NCI-H128 (cell line): ENCODE data around the gene PRKACG.

Experiments
- DNase-seq: peaks from one replicate; lab custom pipeline; 2025; ENCODE audit not compliant: unreplicated experiment; lab: John Stamatoyannopoulos, UW

The PRKACG gene

DNA sequence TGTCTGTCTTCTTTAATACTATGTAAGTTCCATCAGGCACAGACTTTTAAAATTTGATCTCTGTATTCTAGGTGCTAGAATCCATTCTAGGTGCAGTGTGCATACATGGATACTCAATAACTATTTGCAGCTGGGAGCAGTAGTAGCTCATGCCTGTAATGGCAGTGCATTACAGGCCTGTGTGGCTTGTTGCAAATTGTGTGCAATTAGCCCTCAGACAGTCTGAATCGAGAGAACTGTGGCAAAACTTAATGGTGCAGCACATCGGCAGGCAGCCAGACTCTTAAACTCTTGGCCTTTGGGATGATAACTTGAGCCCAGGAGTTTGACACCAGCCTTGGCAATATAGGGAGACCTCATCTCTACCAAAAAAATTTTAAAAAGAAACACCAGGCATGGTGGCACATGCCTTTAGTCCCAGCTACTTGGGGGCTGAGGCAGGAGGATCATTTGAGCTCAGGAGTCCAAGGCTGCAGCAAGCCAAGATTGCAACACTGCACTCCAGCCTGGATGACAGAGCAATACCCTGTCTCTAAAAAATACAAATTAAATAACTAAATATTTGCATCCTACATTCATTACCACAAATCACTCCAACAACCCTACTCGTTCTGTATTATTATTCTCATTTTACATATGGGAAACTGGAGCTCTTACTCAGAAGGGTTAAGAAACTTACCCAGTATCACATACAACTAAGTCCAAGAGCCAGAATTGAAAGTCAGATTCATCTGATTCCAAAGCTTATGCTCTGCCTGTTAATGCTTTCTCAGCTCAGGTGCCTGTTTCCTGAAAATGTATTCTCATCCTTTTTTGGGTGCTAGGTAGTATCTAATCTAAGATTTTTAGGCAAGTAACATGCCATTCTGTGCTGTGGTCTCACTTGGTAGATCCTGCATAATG, 30.1 kb downstream of the PRKACG start:
- DNase-seq, result no peak

DNA sequence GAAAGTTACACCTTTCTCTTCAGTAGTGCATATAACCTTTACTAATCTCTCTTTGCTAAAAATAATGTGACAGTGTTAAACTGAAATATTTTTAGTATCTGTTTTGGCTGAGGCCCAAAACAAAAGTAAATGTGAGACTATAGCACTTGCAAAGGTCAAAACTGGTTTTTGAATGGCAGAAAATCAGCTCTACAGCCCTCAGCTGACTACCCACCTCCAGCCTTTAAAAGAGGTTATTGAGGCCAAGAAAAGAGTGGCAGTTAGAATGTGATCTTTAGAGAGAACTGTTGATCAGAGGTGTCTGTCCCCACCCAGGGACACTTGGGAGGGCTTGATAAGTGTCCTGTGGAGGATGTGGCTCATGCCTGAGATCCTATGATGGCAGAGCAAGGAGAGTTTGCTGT, 30.9 kb downstream of the PRKACG start:
- no peak for DNase-seq

DNA sequence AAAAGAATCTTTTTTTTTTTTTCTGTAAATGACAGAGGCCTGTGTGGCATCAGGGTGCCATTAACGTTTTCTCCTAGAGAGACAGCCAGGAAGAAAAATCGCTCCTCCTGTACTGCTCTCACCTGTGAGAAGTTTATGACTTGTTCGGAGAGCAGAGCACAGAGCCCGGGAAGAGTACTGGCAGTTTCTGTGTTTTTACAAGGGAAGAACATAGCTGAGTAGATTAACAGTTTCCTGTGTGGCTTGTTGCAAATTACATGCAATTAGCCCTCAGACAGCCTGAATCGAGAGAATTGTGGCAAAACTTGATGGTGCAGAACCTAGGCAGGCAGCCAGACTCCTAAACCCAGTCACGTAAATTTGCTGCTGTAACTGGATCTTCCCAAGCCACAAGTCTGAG, 32.1 kb downstream of the PRKACG start:
- DNase-seq, result no peak

DNA sequence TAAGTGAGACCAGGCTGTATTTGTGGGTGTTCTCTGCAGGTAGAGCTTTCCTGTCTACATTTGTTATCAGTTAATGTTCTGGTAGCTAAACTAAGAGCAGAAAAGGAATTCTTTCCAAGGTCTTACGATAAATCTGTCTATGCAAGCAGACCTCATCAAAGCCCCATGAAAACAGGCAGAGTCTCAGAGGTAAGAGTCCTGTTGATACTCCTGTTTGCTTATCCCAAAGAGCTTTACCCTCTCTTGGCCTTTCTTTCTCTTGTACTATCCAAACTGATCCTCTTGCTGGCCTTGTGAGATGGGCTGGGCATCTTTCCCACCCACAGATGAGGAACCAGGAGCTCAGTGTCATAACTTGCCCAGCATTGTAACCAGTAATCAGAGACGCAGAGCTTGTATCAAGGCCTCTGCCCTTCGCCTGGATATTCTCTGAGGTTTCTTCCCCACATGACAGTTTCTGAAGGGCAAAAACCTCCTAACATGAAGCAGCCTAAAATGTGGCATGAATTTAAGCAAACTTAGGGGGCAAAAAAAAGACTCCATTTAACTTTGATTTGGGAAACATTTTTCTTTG, 33.5 kb downstream of the PRKACG start:
- no peak for DNase-seq

DNA sequence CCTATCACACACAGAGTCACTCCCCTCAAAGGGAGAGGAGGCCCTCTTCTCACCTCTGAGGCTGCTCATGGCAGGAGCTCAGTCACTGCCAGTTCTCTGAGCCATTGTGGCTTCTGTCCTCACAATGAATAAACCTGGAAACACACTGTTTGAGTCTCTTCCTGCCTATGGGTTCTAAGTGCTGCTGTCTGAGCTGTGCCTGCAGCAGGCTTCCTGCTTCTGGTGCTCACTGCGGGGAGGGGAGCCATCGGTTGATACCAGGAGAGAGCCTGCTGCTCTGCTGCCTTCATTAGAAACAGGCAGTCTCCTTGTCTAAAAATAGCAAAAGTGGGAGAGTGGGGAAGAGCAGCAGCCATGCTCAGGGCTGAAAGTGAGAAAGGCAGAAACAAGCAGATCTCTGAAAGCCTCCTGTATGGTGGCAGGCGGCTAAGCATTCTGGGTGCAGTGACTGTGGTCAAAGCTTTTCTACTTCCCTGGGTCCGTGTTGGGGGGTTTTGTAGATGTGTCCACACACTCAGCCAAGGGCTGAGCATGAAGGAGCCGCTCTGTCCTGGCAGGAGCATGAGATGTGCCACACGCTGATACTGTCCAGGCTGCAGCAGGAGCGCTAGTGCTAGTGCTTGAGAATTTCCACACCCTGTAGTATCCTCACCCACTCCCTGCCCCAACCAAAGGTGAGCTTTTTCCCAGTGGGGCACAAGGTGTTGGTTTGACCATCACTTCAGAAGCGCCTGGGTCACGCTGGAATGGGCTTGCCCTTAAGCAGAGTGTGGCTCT, 34.2 kb downstream of the PRKACG start:
- DNase-seq, result no peak

DNA sequence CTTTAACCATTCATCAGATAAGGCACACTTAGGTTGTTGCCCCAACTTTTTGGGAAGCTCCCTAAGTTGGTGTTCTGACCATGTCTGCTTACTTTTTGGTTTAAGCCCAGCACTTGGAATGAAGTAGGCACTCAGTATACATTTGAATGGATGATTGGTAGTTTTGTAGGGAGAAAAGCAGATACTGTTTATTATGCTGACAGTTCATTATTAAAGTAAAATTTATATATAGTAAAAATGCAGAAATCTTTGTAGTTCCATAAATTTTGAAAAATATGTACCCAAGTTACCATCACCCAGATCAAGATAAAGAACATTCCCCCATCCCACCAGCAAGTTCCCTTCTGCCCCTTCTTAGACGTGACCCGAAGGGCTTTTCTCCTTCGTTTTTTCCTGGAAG, 35.4 kb downstream of the PRKACG start:
- DNase-seq, result no peak

DNA sequence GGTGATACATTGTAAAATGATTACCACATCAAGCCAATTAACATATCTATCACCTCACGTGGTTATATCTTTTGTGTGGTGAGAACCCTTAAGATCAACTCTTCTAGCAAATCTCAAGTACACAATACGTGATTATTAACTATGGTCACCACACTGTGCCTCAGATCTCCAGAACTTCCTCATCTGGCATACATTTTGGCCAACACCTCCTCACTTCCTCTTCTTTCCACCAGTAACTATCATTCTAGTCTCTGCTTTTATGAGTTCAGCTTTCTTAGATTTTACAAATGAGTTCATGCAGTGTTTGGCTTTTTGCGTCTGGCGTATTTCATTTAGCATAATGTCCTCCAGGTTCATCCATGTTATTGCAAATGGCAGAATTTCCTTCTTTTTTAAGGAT, 35.8 kb downstream of the PRKACG start:
- no peak for DNase-seq

DNA sequence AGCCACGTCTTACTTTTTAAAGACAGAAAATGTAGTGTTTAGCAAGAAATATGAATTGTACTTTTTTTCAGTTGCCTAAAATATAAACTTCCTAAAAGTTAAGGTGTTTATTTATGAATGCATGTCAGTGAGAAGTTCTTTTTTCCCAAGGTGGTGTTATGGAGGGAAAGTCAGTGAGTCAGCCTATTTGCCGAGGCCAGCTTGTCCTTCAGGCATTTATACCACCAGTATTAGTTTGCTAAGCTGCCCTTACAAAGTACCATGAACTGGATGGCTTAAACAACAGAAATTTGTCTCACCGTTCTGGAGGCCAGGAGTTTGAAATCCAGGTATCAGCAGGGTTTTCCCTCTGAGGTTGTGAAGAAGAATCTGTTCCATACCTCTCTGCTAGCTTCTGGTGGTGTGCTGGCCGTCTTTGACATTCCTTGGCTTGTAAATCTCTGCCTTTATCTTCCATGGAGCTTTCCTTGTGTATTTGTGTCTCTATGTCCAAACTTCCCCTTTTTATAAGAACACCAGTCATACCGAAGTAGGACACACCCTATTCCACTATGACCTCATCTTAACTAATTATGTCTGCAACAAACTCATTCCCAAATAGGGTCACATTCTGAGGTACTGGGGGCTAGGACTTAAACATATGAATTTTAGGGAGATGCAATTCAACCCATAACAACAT, 38.4 kb downstream of the PRKACG start:
- DNase-seq, result no peak

DNA sequence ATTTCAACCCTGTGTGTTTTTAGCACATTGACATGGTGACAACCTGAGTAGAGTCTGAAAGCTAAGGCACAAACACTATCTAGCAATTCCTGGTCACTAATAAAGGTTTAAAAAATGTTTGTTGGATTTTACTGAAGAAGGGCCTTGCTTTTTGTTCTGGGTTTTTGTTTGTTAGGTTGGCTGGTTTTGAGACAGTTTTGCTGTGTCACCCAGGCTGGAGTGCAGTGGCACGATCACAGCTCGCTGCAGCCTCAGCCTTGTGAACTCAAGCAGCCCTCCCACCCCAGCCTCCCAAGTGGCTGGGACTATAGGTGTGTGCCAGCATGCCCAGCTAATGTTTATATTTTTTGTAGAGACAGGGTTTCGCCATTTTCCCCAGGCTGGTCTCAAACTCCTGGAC, 39.0 kb downstream of the PRKACG start:
- DNase-seq, result no peak

DNA sequence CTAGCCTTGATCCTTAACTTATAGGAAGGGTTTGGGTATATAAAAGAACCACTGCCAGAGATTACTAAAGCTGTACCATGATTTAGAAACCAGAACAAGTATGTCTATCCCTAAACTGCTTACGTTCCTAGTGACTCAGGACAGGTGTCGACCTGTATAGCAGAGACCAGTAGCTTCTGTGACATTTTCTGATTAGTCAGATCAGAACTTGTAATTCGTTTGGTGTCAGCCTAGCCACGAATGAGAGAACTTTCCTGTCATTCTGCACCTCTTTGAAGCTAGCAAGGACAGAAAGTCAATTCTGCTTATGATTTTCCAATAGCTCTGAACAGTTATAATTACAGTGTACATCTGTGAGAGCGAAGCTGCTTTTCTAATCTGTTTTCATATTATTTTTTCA, 39.5 kb downstream of the PRKACG start:
- no peak for DNase-seq

DNA sequence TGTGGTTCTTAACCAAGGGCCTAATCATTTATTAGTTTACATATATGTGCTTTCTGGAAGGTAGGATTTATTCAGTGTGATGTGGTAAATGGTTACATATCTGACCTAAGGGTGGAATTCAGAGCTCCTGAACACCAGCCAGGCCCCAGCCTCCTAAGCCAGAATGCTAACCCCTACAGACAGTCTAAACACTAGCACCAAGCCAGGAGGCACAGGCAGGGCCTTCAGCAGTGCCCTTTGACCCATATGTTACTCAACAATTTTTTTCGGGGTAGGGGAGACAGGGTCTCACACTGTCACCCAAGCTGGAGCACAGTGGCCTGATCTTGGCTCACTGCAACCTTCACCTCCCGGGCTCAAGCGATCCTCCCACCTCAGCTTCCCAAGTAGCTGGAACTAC, 40.3 kb downstream of the PRKACG start:
- DNase-seq, result no peak

DNA sequence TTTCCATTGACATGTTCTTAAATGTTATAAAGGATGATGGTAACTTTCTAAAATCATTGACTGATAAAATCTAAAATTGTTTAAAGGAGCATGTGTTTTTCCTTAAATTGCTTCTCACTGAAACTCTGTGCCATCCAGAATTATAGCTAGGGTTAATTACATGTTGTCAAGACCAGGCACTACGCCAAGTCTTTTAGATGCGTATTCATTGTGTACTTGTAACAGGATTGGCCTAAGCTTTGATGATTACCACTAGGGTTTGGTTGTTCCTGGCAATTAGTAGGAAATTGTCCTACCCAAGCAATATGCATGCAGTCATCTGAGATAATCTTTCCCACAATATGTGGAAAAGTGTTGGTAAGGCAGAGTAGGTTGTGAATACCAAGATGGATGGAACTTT, 43.8 kb downstream of the PRKACG start:
- DNase-seq, result peak; percentile 13

DNA sequence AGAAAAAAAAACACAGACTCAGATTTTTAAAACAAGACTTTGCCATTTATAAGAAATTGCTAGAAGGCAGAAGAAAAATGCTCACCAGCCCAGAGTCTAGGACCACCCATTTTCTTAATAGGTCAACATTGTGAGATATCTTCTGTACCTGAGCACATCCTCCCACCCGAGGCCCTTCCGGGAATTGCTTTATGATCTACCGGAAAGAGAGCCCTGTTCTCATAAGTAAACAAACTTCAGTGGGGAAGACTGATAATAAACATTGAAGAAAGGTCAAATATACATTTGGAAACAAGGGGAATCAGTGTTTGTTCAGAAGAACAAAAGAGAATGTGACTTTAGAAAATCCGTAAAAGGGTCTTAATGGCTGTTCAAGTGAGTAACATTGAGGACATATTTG, 44.4 kb downstream of the PRKACG start:
- DNase-seq, result no peak

DNA sequence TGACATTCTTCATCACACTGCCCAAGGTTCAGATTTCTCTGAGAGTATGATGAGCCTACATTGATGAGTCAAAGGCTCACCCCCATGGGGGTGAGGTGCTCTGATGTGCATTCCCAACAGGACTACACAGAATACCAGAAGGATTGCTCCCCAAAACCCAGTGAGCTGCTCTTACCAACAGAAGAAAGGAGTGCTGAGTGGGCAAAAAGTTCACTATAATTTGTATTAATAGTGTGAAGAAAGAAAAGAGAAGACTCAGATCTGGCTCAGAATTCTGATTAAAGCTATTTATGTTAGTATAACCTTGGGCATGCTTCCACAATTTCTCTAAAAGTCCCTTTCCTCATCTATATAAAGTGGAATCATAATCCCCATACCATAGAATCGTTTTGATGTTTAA, 46.1 kb downstream of the PRKACG start:
- DNase-seq, result no peak

DNA sequence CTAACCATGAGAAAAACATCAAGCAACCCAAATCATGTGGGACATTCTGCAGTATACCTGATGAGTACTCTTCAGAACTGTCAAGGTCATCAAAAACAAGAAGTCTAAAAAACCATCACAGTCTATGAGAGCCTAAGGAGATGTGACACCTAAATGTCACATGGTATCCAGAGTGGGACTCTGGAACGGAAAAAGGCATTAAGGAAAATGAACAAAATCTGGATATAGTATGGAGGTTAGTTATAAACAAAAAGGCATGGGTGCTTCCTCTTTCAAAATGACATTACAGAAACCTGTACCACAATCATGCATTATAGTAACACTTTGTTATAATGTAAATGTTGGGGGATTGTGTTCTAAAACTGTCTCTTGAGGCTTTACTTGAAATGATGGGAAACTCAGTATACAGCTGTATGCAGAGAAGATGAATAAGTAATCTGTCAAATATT, 47.4 kb downstream of the PRKACG start:
- DNase-seq, result no peak

DNA sequence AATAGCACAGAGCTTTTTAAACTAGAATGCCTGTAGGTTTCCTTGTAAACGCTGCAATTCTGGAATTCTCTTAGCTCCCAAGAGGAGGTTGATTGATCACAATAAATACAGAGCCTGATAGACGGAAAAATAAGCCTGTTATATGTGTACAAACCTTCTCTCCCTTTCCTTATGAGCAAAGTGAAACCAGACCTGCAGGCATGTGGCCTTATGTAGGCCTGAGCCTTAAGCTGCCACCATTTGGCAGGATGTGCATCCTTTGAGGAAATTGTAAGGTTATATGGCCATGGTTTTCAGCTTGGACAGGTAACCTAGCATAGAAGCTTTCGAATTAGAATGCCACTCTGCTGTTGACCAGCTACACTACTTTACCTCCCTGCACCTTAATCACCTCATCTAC, 49.1 kb downstream of the PRKACG start:
- no peak for DNase-seq

DNA sequence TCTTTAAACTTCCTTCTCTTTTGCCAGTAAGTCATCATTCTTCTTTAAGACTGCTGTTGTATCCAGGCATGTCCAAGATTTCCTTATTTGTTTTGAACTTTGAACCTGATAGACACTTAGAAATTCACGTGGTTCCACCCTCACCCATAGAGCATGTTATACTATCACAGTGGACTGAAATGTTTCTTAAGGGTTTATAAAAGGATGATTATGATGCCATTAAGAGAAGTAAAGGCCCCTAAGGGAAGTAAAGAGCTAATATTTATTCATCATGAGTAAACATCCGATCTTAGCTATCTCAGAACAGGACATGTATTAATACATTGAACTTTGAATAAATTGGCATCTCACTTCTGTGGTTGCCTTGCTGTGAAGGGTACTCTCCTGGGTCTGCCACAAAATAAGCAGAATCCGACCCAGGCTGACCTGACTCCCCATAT, 49.8 kb downstream of the PRKACG start:
- no peak for DNase-seq

DNA sequence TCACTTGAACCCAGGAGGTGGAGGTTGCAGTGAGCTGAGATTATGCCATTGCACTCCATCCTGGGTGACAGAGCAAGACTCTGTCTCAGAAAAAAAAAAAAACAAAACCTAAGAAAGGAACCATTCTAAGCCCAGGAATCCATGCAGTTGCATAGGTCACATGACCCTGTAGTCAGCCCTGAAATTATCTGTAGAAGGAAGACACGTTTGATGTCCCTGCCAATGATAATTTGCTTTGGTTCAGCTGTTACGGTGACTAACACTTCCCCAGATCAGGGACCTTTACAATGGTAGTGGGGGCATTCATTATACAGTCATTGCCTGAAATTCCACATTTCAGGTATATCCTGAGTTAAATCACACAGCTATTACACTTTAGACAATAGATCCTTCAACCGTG, 50.5 kb downstream of the PRKACG start:
- no peak for DNase-seq
